Activated CD8-positive, alpha-beta T cell treated with anti-CD3 and anti-CD28 coated beads, Interleukin-2, amount 10 ng/mL, durations not matched to agents 7 days and 5 days (primary cell): ENCODE results near the gene CRYGS. TPM values are rescaled to one million over a fixed set of nuclear protein-coding genes. Genes with fewer than 3 reads are reported as not detected.
"Not testable (repeated sequence)": the region's sequence is repeated elsewhere in the genome, so short reads cannot be mapped to it uniquely, and the experiment has no call there.

ENCODE experiments used
- ATAC-seq: fragments of 150-1000 bp; cut with Tn5 transposase; one replicate; pipeline ENCODE4 v1.10.0; 2021; ENCODE audit warnings: moderate library complexity
- CTCF ChIA-PET: fragments of 350-600 bp; sonication (Branson Sonifier 250); formaldehyde crosslinking; loops from one replicate; lab custom pipeline; 2021; ENCODE audit warnings: antibody characterized with exemption; lab: Charles Lee
- POLR2A ChIA-PET: fragments of 350-600 bp; sonication (Branson Sonifier 250); formaldehyde crosslinking; loops from one replicate; lab custom pipeline; 2021; ENCODE audit warnings: antibody characterized with exemption; lab: Charles Lee
- DNase-seq: peaks from one replicate; pipeline ENCODE4 v3.0.0-alpha.2; 2020
- H3K27ac Mint-ChIP-seq: one replicate; pipeline ENCODE4 v1.8.0; 2021; ENCODE audit warnings: mild to moderate bottlenecking, mixed read lengths
- H3K27me3 Mint-ChIP-seq: one replicate; pipeline ENCODE4 v1.8.0; 2021; ENCODE audit warnings: low read depth, mixed read lengths
- H3K36me3 Mint-ChIP-seq: one replicate; pipeline ENCODE4 v1.8.0; 2021; ENCODE audit warnings: low read depth, mixed read lengths
- H3K4me1 Mint-ChIP-seq: one replicate; pipeline ENCODE4 v1.8.0; 2021; ENCODE audit warnings: low read depth, mixed read lengths
- H3K4me3 Mint-ChIP-seq: one replicate; pipeline ENCODE4 v1.8.0; 2021; ENCODE audit warnings: mild to moderate bottlenecking, mixed read lengths
- H3K9me3 Mint-ChIP-seq: one replicate; pipeline ENCODE4 v1.8.0; 2022; ENCODE audit warnings: mixed read lengths; ENCODE audit not compliant: insufficient read depth
- total RNA-seq, 2 experiments: library from RNA; stranded (reverse); gene quantifications; one replicate each; pipeline ENCODE4 v1.2.3, GENCODE V29; 2021

Gene CRYGS
- total RNA-seq, 2 experiments from 2014 or later = 4.6 to 5.6 TPM

GRCh38 chr3:186580785-186581184 lies 36.6 kb upstream of the CRYGS start:
- no peaks in the 10 kb centered on the region for H3K9me3 Mint-ChIP-seq
- no peaks in the 10 kb centered on the region for H3K27me3 Mint-ChIP-seq
- ChIA-PET POLR2A (interaction anchor here (0.6 to 0.7 kb wide), 2 partner anchors 225 to 635 kb away, joined by 3 read pairs; partner anchors contain the start of gene RFC4), CTCF (interaction anchor here (2.0 to 7.8 kb wide), 2 partner anchors 10 to 35 kb away, joined by 5 to 62 read pairs; partner anchors contain the start of gene DNAJB11)
- DNase-seq (no peak), ATAC-seq (no peak)
- H3K27ac Mint-ChIP-seq = no peak overlapping the region
- H3K4me3 Mint-ChIP-seq = no peak overlapping the region
- H3K4me1 Mint-ChIP-seq = no peaks in the 10 kb centered on the region
- H3K36me3 Mint-ChIP-seq = peaks cover 68% of the 10 kb centered on the region

GRCh38 chr3:186577521-186577920 lies 33.3 kb upstream of the CRYGS start:
- Mint-ChIP-seq H3K4me1 (peaks cover 19% of the 10 kb centered on the region), H3K27ac (no peak overlapping the region), H3K4me3 (no peak overlapping the region), H3K9me3 (no peaks in the 10 kb centered on the region), H3K36me3 (peaks cover 67% of the 10 kb centered on the region), H3K27me3 (no peaks in the 10 kb centered on the region)
- CTCF ChIA-PET = interaction anchor here (0.8 kb wide), 1 partner anchor 37 kb away, joined by 4 read pairs; no protein-coding TSS in a partner anchor
- POLR2A ChIA-PET = no interaction called here
- DNase-seq = no peak
- ATAC-seq = no peak

- ChIA-PET POLR2A (interaction anchor here (0.6 to 6.5 kb wide), 5 partner anchors 15 to 212 kb away, joined by 3 to 68 read pairs (median 6); partner anchors contain the start of gene EIF4A2), CTCF (interaction anchor here (0.9 to 7.5 kb wide), 3 partner anchors 15 to 312 kb away, joined by 3 to 78 read pairs (median 4); partner anchors contain the start of gene AHSG)
- no peak for ATAC-seq
- Mint-ChIP-seq H3K36me3 (peaks cover 40% of the 10 kb centered on the region), H3K27ac (peak overlapping the region; percentile 99), H3K4me1 (peaks cover 52% of the 10 kb centered on the region), H3K9me3 (no peaks in the 10 kb centered on the region), H3K4me3 (peak overlapping the region; percentile 97), H3K27me3 (no peaks in the 10 kb centered on the region)
- DNase-seq = no peak
Measured at GRCh38 chr3:186571644-186572013, 27.4 kb upstream of the CRYGS start.

- Mint-ChIP-seq H3K4me3 (peak overlapping the region; percentile 97), H3K36me3 (peaks cover 35% of the 10 kb centered on the region), H3K4me1 (peaks cover 57% of the 10 kb centered on the region), H3K27ac (peak overlapping the region; percentile 99), H3K27me3 (no peaks in the 10 kb centered on the region), H3K9me3 (no peaks in the 10 kb centered on the region)
- no peak for DNase-seq
- CTCF ChIA-PET = interaction anchor here (0.7 to 7.5 kb wide), 12 partner anchors 10 to 633 kb away, joined by 3 to 78 read pairs (median 4); partner anchors contain the start of genes AHSG, EIF4A2 and TRA2B
- no peak for ATAC-seq
- POLR2A ChIA-PET = interaction anchor here (0.6 to 6.5 kb wide), 13 partner anchors 8 to 628 kb away, joined by 3 to 68 read pairs (median 7); partner anchors contain the start of genes EIF4A2, RFC4 and RPL39L
Measured at GRCh38 chr3:186570941-186571643, 26.9 kb upstream of the CRYGS start.

- H3K27me3 Mint-ChIP-seq = no peaks in the 10 kb centered on the region
- peak; percentile 99 for DNase-seq
- ATAC-seq = peak; percentile 89
- peak within 1 kb of the TSS; percentile 99 for H3K27ac Mint-ChIP-seq
- ChIA-PET POLR2A (interaction anchor here (0.6 to 6.5 kb wide), 21 partner anchors 9 to 985 kb away, joined by 3 to 68 read pairs (median 6); partner anchors contain the start of genes CRYGS, EIF4A2, RFC4 and RPL39L), CTCF (interaction anchor here (0.7 to 7.5 kb wide), 12 partner anchors 11 to 632 kb away, joined by 3 to 78 read pairs (median 4); partner anchors contain the start of genes AHSG, EIF4A2 and TRA2B)
- peaks cover 28% of the 10 kb centered on the region for H3K36me3 Mint-ChIP-seq
- no peaks in the 10 kb centered on the region for H3K9me3 Mint-ChIP-seq
- H3K4me3 Mint-ChIP-seq = peak within 1 kb of the TSS; percentile 97
- peaks cover 60% of the 10 kb centered on the region for H3K4me1 Mint-ChIP-seq
Measured at GRCh38 chr3:186570096-186570940, 26.1 kb upstream of the CRYGS start, which contains the start of gene DNAJB11. TSS of gene DNAJB11 (plus strand) at chr3:186570720. CDS start at chr3:186570898, 178 bp downstream.

- Mint-ChIP-seq H3K27me3 (no peaks in the 10 kb centered on the region), H3K4me3 (peak overlapping the region; percentile 97), H3K36me3 (peaks cover 25% of the 10 kb centered on the region), H3K27ac (peak overlapping the region; percentile 99), H3K4me1 (peaks cover 61% of the 10 kb centered on the region), H3K9me3 (no peaks in the 10 kb centered on the region)
- no peak for ATAC-seq
- no peak for DNase-seq
- POLR2A ChIA-PET = interaction anchor here (0.6 to 6.5 kb wide), 17 partner anchors 10 to 641 kb away, joined by 3 to 68 read pairs (median 7); partner anchors contain the start of genes EIF4A2, RFC4, RPL39L and TRA2B
- CTCF ChIA-PET = interaction anchor here (1.1 to 7.5 kb wide), 8 partner anchors 29 to 632 kb away, joined by 3 to 78 read pairs (median 8); partner anchors contain the start of genes AHSG, EIF4A2 and TRA2B
Measured at GRCh38 chr3:186569779-186570095, 25.6 kb upstream of the CRYGS start.

GRCh38 chr3:186569361-186569760 lies 25.2 kb upstream of the CRYGS start:
- H3K9me3 Mint-ChIP-seq, H3K27me3 Mint-ChIP-seq, DNase-seq, ATAC-seq: not testable (repeated sequence)
- H3K27ac Mint-ChIP-seq = peak overlapping the region; percentile 99
- ChIA-PET POLR2A (interaction anchor here (0.6 to 6.5 kb wide), 14 partner anchors 18 to 641 kb away, joined by 3 to 68 read pairs (median 4); partner anchors contain the start of genes EIF4A2, RFC4, RPL39L and TRA2B), CTCF (interaction anchor here (0.6 to 7.5 kb wide), 5 partner anchors 29 to 626 kb away, joined by 3 to 78 read pairs (median 12); partner anchors contain the start of gene AHSG)
- peak overlapping the region; percentile 97 for H3K4me3 Mint-ChIP-seq
- peaks cover 61% of the 10 kb centered on the region for H3K4me1 Mint-ChIP-seq
- H3K36me3 Mint-ChIP-seq = peaks cover 24% of the 10 kb centered on the region

GRCh38 chr3:186567072-186567921 lies 23.1 kb upstream of the CRYGS start, which contains the start of gene TBCCD1:
TSS of gene TBCCD1 (minus strand) at chr3:186567339. CDS start at chr3:186564329, 3,010 bp downstream.
- POLR2A ChIA-PET = interaction anchor here (0.6 to 6.5 kb wide), 8 partner anchors 9 to 637 kb away, joined by 3 to 68 read pairs (median 4); partner anchors contain the start of genes EIF4A2 and TRA2B
- CTCF ChIA-PET = interaction anchor here (0.8 to 7.5 kb wide), 5 partner anchors 27 to 642 kb away, joined by 3 to 78 read pairs (median 10); partner anchors contain the start of gene AHSG
- Mint-ChIP-seq H3K27ac (peak within 1 kb of the TSS; percentile 86), H3K36me3 (peaks cover 29% of the 10 kb centered on the region), H3K27me3 (no peaks in the 10 kb centered on the region), H3K4me3 (peak within 1 kb of the TSS; percentile 82), H3K9me3 (no peaks in the 10 kb centered on the region), H3K4me1 (peaks cover 56% of the 10 kb centered on the region)
- ATAC-seq = peak; percentile 58
- DNase-seq = peak; percentile 94

- ChIA-PET CTCF (interaction anchor here (1.5 to 4.9 kb wide), 3 partner anchors 26 to 623 kb away, joined by 8 to 21 read pairs (median 10); no protein-coding TSS in a partner anchor), POLR2A (interaction anchor here (4.2 to 6.5 kb wide), 2 partner anchors 217 to 630 kb away, joined by 32 to 68 read pairs; partner anchors contain the start of genes EIF4A2 and TRA2B)
- DNase-seq (no peak), ATAC-seq (no peak)
- peaks cover 30% of the 10 kb centered on the region for H3K36me3 Mint-ChIP-seq
- H3K4me3 Mint-ChIP-seq = peak overlapping the region; percentile 82
- no peaks in the 10 kb centered on the region for H3K9me3 Mint-ChIP-seq
- no peaks in the 10 kb centered on the region for H3K27me3 Mint-ChIP-seq
- H3K27ac Mint-ChIP-seq = peak overlapping the region; percentile 86
- peaks cover 54% of the 10 kb centered on the region for H3K4me1 Mint-ChIP-seq
Measured at GRCh38 chr3:186566772-186567071, 22.5 kb upstream of the CRYGS start.

GRCh38 chr3:186564586-186564985 lies 20.4 kb upstream of the CRYGS start:
- CTCF ChIA-PET = no interaction called here
- no peak overlapping the region for H3K4me3 Mint-ChIP-seq
- H3K36me3 Mint-ChIP-seq = peaks cover 34% of the 10 kb centered on the region
- ATAC-seq = no peak
- no peaks in the 10 kb centered on the region for H3K9me3 Mint-ChIP-seq
- no peak overlapping the region for H3K27ac Mint-ChIP-seq
- DNase-seq = no peak
- H3K27me3 Mint-ChIP-seq = no peaks in the 10 kb centered on the region
- POLR2A ChIA-PET = no interaction called here
- H3K4me1 Mint-ChIP-seq = peaks cover 47% of the 10 kb centered on the region
